CD4-positive, alpha-beta T cell (primary cell): Measurements from ENCODE around the gene NME3. TPM values are rescaled to one million over a fixed set of nuclear protein-coding genes. Genes with fewer than 3 reads are reported as not detected.

Source experiments
- ATAC-seq: fragments of 200-7000 bp; cut with Tn5 transposase; one replicate; pipeline ENCODE4 v1.10.0; 2022; ENCODE audit warnings: mild to moderate bottlenecking; ENCODE audit not compliant: poor library complexity
- CTCF ChIA-PET: fragments of 350-600 bp; sonication (Branson Sonifier 250); formaldehyde crosslinking; loops from one replicate; lab custom pipeline; 2021; ENCODE audit warnings: antibody characterized with exemption, inconsistent platforms; lab: Charles Lee
- POLR2A ChIA-PET: fragments of 350-600 bp; sonication (Branson Sonifier 250); formaldehyde crosslinking; loops from one replicate; lab custom pipeline; 2021; ENCODE audit warnings: antibody characterized with exemption, inconsistent platforms; lab: Charles Lee
- DNase-seq, 14 experiments: peaks; one replicate each; pipeline ENCODE4 v3.0.0-alpha.2; 2013 to 2020; ENCODE audit warnings: mixed read lengths in 2 of 14
- H3K27ac ChIP-seq, 2 donors: one replicate each; pipeline versions ENCODE4 v1.5.1 to v1.7.0; 2013; ENCODE audit warnings: low read length in 2 of 2, low read depth in 1 of 2, mild to moderate bottlenecking in 1 of 2
- H3K27me3 ChIP-seq, 2 experiments: 1 replicate in 1 of 2; 2 replicates in 1 of 2; pipeline versions ENCODE4 v1.6.1 to v1.7.0; 2013; ENCODE audit warnings: low read length in 2 of 2, control low read depth in 1 of 2, mild to moderate bottlenecking in 1 of 2, moderate library complexity in 1 of 2; ENCODE audit not compliant: insufficient read depth in 2 of 2, control insufficient read depth in 1 of 2
- H3K36me3 ChIP-seq: one replicate; pipeline ENCODE4 v1.6.1; 2013; ENCODE audit warnings: low read length, control low read depth; ENCODE audit not compliant: insufficient read depth
- H3K4me1 ChIP-seq: one replicate; pipeline ENCODE4 v1.6.1; 2013; ENCODE audit warnings: low read length, control low read depth; ENCODE audit not compliant: insufficient read depth
- H3K4me3 ChIP-seq: one replicate; pipeline ENCODE4 v1.5.1; 2013; ENCODE audit warnings: mild to moderate bottlenecking, low read length, moderate library complexity
- H3K9me3 ChIP-seq, 2 experiments: 1 replicate in 1 of 2; 2 replicates in 1 of 2; pipeline versions ENCODE4 v1.6.1 to v1.7.0; 2013; ENCODE audit warnings: low read length in 2 of 2, mild to moderate bottlenecking in 2 of 2, control low read depth in 1 of 2, moderate library complexity in 1 of 2; ENCODE audit not compliant: control insufficient read depth in 1 of 2, insufficient read depth in 1 of 2
- H3K27ac Mint-ChIP-seq: one replicate; pipeline ENCODE4 v1.8.0; 2020; ENCODE audit warnings: mixed read lengths
- H3K27me3 Mint-ChIP-seq: one replicate; pipeline ENCODE4 v1.8.0; 2021; ENCODE audit warnings: mixed read lengths
- H3K36me3 Mint-ChIP-seq: one replicate; pipeline ENCODE4 v1.8.0; 2021; ENCODE audit warnings: low read depth, mixed read lengths
- H3K4me1 Mint-ChIP-seq: one replicate; pipeline ENCODE4 v1.8.0; 2021; ENCODE audit warnings: low read depth, mixed read lengths
- H3K4me3 Mint-ChIP-seq: one replicate; pipeline ENCODE4 v1.8.0; 2020; ENCODE audit warnings: mild to moderate bottlenecking, mixed read lengths
- H3K9me3 Mint-ChIP-seq: one replicate; pipeline ENCODE4 v1.8.0; 2020; ENCODE audit warnings: mixed read lengths
- intact Hi-C, 2 experiments: fragments of 100-400 bp; cut with DNase I in 1 of 2; cut with micrococcal nuclease in 1 of 2; formaldehyde crosslinking; loops; one replicate each; pipeline versions ENCODE4 v1.15.1 to v1.9.0; 2023 to 2025; cut with DNase I, micrococcal nuclease
- total RNA-seq, 174 experiments: library from RNA in 2 of 174; stranded (reverse) in 2 of 174; gene quantifications; one replicate each; pipeline ENCODE4 v1.2.3 and lab custom pipeline; 2021 to 2026
- TF ChIP-seq, protein P1 (sequence below): fragments of 200-600 bp; IDR thresholded peaks from one replicate; pipeline ENCODE4 v1.8.0; 2022; ENCODE audit warnings: antibody characterized with exemption, mild to moderate bottlenecking

The NME3 gene
- total RNA-seq, 2 experiments from 2014 or later, result 46.2 to 54.2 TPM

DNA sequence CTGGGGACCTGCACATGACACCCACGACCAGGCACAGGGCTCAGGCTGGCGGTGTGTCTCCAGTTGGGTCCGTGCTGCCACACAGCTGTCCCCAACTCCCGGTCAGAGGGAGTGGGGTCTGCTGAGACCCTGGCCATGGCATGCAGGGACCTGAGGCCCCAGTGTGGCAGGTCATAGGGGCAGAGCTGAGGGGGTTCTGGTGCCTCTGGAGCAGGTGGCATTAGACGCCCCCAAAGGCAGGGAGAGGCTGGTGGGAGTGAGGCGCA, 15.6 kb upstream of the NME3 start:
- Mint-ChIP-seq H3K27me3 (no peaks in the 10 kb centered on the region), H3K36me3 (peaks cover 20% of the 10 kb centered on the region), H3K4me1 (peaks cover 17% of the 10 kb centered on the region), H3K27ac (no peak overlapping the region), H3K4me3 (no peak overlapping the region), H3K9me3 (no peaks in the 10 kb centered on the region)
- CTCF ChIA-PET, result no interaction called here
- Histone ChIP-seq H3K4me3 (no peak overlapping the region), H3K27ac (no peak overlapping the region), H3K4me1 (peaks cover 35% of the 10 kb centered on the region), H3K27me3 (no peaks in the 10 kb centered on the region), H3K36me3 (peaks cover 38% of the 10 kb centered on the region), H3K9me3 (peaks cover 0 to 6% of the 10 kb centered on the region in 2 experiments)
- POLR2A ChIA-PET, result no interaction called here
- intact Hi-C loops, result loop anchor here in 1 of 2 experiments (10.0 kb wide), 2 partner anchors 482 to 1382 kb away; partner anchors contain the start of genes DECR2 and UBE2I
- DNase-seq, result peak in 1 of 14 experiments; percentile 3
- ATAC-seq, result no peak
- TF ChIP-seq, protein P1, sequence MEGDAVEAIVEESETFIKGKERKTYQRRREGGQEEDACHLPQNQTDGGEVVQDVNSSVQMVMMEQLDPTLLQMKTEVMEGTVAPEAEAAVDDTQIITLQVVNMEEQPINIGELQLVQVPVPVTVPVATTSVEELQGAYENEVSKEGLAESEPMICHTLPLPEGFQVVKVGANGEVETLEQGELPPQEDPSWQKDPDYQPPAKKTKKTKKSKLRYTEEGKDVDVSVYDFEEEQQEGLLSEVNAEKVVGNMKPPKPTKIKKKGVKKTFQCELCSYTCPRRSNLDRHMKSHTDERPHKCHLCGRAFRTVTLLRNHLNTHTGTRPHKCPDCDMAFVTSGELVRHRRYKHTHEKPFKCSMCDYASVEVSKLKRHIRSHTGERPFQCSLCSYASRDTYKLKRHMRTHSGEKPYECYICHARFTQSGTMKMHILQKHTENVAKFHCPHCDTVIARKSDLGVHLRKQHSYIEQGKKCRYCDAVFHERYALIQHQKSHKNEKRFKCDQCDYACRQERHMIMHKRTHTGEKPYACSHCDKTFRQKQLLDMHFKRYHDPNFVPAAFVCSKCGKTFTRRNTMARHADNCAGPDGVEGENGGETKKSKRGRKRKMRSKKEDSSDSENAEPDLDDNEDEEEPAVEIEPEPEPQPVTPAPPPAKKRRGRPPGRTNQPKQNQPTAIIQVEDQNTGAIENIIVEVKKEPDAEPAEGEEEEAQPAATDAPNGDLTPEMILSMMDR, result no peak

DNA sequence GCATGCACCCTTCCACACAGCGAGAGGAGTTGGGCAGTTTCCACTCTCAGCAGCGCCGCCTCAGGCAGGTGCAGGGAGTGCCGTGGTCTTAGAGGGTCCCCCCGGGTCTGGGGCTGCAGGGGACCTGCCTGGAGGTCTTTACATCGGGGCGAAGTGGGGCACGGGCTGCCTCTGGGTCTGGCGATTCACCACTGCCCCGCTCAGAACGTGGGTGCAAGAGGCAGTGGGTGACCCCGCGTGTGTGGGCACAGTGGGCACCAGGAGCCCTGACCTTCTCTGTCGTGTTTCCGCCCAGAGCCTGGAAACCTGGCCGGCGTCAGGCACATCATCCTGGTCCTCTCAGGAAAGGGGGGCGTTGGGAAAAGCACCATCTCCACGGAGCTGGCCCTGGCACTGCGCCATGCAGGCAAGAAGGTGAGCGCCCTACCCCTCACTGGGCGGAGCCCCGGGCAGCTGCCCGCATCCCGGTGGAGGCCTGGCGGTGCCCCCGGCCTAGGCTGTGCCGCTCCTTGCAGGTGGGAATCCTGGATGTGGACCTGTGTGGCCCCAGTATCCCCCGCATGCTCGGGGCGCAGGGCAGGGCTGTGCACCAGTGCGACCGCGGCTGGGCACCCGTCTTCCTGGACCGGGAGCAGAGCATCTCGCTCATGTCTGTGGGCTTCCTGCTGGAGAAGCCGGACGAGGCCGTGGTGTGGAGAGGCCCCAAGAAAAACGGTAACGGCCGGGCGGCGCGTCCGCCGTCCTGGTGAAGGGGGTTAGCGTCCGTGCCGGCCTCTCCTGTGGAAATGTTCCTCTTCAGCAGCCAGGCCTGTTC, 15.1 kb upstream of the NME3 start:
- CTCF ChIA-PET, result no interaction called here
- H3K27me3 ChIP-seq, result no peaks in the 10 kb centered on the region
- H3K36me3 Mint-ChIP-seq, result peaks cover 25% of the 10 kb centered on the region
- no peak overlapping the region for H3K4me3 ChIP-seq
- H3K4me1 Mint-ChIP-seq, result peaks cover 22% of the 10 kb centered on the region
- ATAC-seq, result no peak
- POLR2A ChIA-PET, result no interaction called here
- H3K9me3 ChIP-seq, result peaks cover 0 to 6% of the 10 kb centered on the region in 2 experiments
- no peak overlapping the region for H3K27ac ChIP-seq
- peaks cover 39% of the 10 kb centered on the region for H3K4me1 ChIP-seq
- H3K36me3 ChIP-seq, result peaks cover 38% of the 10 kb centered on the region
- H3K27me3 Mint-ChIP-seq, result no peaks in the 10 kb centered on the region
- H3K4me3 Mint-ChIP-seq, result no peak overlapping the region
- TF ChIP-seq, protein P1, result no peak
- H3K27ac Mint-ChIP-seq, result no peak overlapping the region
- intact Hi-C loops, result loop anchor here in 1 of 2 experiments (10.0 kb wide), 2 partner anchors 482 to 1382 kb away; partner anchors contain the start of genes DECR2 and UBE2I
- no peaks in the 10 kb centered on the region for H3K9me3 Mint-ChIP-seq
- peak in 2 of 14 experiments; percentile 5 to 33 for DNase-seq

DNA sequence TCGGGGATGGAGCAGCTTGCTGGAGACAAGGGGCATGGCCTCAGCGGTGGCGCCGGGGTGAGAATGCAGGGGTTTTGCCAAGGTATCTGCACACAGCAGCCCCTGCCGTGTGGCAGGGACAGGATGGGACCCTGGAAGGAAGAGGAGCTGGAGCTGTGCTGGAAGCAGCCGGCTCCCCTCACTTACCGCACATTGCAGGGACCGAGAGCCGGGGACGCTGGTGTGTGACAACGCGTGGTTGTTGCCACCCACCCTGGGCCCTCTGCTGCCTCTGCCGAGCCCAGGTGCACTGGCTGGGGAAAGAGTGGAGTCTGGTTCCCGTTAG, 14.5 kb upstream of the NME3 start:
- no peaks in the 10 kb centered on the region for H3K27me3 ChIP-seq
- H3K9me3 ChIP-seq, result peaks cover 0 to 6% of the 10 kb centered on the region in 2 experiments
- Mint-ChIP-seq H3K4me3 (peak overlapping the region; percentile 34), H3K4me1 (peaks cover 26% of the 10 kb centered on the region), H3K27me3 (no peaks in the 10 kb centered on the region), H3K27ac (no peak overlapping the region), H3K9me3 (no peaks in the 10 kb centered on the region), H3K36me3 (peaks cover 29% of the 10 kb centered on the region)
- intact Hi-C loops, result loop anchor here in 1 of 2 experiments (10.0 kb wide), 2 partner anchors 481 to 1381 kb away; partner anchors contain the start of genes DECR2 and UBE2I
- ATAC-seq (no peak), DNase-seq (no peak)
- TF ChIP-seq, protein P1, result no peak
- H3K4me3 ChIP-seq, result no peak overlapping the region
- ChIA-PET POLR2A (no interaction called here), CTCF (no interaction called here)
- peaks cover 45% of the 10 kb centered on the region for H3K4me1 ChIP-seq
- no peak overlapping the region for H3K27ac ChIP-seq
- peaks cover 34% of the 10 kb centered on the region for H3K36me3 ChIP-seq
